ENCODE measurements around the gene SASS6. TPM values are rescaled to one million over a fixed set of nuclear protein-coding genes. Genes with fewer than 3 reads are reported as not detected.

SASS6 gene
- polyA plus RNA-seq, 5 donors, result 5.6 to 13.4 (median 9.7) TPM

DNA sequence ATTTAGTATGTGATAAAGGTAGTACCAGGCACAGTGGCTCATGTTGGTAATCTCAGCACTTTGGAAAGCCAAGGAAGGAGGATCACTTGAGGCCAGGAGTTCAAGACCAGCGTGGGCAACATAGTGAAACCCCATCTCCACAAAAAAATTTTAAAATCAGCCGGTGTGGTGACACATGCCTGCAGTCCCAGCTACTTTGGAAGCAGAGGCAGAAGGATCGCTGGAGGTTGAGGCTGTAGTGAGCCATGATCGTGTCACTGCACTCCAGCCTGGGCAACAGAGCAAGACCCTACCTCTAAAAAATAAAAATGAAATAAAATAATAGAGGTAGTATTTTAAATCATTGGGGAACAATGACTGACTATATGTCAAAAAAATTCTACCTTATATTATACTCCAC, 17.2 kb downstream of the SASS6 start:
- DNase-seq, result no peak

DNA sequence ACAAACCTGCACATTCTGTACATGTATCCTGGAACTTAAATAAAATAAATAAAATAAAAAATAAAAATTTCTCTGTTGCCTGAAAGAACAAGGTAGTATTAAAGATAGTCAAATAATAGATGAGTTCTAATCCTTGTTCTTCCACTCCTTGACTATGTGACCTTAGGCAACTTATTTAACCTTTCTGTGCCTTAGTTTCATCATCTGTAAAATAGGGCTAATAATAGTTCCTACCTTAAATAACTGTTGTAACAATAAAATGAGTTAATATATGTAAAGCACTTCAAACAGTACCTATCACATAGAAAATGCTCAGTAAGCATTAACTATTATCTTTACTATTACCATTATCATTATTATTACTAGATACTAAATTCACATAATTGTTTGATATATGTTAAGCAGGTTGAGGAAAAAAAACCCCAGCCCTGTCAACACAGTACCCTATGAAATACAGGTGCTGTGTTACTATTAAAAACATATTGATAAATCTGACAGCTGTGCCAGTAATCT, 23.1 kb downstream of the SASS6 start:
- no peak for DNase-seq

DNA sequence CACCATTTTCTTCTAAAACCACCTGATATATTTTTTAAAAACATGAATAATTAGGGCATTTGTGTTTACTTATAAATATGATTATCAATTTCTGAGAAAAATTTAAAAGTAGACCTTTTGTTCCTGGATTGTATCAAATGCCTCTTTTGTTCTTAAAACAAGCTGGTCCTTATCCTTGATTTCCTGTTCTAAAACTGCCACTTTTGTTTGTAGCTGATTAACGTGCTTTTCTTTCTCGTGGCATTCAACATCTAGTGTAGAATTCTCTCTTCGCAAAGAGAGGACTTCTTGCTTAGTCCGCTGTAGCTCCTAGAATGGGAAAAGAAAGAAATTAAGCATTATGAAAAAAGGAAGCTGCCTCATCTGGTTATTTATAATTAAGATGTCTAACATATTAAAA, 25.0 kb downstream of the SASS6 start:
- DNase-seq, result no peak

DNA sequence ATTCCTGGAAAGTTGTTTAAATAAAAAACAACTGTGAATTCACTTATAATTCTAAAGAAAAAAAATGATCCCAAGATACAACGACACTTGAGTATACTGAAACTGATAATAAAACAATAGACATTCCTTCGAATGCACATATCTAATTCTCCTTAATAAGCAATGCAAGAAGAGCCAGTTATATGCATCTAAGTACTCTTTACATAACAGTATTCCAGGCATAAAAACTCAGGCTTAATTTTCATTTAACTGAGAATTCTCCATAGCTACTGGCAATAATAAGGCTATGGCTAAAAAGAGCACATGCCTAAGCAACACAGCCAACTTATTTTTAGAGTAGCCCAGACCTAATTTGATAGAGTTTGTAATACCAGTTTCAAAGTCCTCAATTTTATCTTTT, 31.2 kb downstream of the SASS6 start:
- no peak for DNase-seq

DNA sequence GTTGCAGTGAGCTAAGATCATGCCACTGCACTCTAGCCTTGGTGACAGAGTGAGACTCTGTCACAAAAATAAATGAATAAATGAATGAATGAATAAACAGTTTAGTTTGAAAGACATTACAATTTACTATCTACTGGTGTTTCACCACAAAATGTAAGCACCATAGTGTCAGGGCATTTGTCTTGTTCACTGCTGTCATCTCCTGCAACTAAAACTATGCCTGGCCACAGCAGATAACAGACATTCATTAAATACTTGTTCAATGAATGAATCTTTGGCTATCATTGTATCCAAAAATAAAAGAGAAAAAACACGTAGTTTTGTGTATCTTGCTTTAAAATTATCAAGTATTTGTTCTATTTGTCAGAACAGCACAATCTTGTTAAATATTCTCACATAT, 32.5 kb downstream of the SASS6 start:
- DNase-seq, result no peak

DNA sequence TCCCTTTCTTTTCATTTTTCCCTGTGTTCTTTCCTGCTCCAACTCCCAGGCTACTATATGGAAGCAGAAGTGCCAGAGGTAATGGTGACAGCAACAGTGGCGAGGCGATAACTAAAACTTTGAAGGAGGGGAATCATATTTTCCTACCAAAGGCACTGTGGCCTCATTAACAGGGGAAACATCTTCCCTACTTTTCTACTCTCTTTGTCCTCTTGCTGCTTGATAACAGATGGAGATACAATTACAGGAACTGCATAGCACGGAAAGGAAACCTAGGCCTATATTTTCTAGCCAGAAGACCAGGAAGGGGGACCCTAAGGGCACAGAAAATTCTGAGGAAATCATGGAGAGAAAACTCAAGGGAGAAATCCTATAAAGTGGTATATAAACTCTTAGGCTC, 42.3 kb downstream of the SASS6 start:
- DNase-seq, result no peak

DNA sequence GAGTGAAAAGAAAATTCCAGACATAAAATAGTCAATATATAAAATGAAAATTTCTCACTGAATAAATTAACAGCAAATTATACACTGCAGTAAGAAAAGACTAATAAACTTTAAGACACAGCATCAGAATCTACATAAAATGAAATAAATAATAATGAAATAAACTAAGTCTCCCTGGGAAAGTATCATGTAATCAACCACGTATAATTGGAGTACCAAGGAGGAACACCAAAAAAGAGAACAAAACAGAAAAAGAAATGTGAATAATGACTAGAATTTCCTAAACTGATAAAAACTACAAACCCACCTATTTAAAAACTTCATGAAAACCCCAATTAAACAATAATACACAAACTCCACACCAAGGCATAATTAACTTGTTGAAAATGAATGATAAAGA, 43.6 kb downstream of the SASS6 start:
- no peak for DNase-seq

DNA sequence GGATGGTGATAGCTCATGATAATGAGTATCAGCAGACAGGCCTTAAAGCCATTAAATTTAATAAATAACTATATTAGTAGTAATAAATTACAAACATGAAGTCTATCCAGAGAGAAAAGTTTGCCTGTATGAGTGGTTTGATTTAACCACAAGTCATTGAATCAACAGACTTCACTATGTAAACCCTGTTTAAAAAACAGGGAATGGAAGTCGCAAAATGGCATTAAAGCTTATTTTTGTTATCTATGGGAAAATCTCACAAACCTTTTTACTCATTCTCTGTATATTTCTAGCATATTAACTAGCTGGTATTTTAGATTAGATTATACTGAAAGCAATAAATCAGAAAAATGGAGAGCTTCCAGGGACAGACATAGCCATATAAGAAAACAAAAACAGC, 45.3 kb downstream of the SASS6 start:
- no peak for DNase-seq

DNA sequence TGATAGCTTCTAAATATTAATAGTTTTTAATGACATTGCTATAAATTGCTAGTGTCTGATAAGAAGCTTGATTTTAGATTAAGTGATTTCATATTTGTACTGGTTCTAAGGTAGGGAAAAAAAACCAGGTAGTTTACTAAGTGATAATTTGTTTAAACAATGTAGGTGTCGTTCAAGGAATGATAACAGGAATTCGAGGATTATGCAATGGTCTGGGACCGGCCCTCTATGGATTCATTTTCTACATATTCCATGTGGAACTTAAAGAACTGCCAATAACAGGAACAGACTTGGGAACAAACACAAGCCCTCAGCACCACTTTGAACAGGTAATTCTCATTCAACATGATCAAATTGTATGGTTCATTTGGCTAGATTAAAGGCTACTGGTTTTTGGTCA, 52.4 kb downstream of the SASS6 start:
- no peak for DNase-seq

DNA sequence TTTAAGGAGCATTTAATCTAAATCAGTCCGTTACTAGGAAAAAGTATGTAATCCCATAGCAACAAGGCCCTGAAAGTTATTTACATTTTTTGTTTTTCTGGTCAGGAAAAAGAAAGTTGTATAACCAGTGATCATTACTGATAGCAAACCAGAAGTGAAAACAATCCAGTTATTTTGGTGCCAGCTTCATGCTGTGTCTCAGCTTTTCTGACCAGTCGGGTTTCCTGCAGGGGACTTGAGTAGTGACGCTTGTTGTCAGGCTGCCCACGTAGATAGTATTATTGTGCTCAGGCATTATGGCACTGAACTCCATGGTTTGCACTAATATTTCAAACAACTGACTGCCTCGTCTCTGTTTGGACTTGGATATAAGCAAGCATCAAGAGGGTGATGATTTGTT, 55.2 kb downstream of the SASS6 start:
- DNase-seq, result no peak

DNA sequence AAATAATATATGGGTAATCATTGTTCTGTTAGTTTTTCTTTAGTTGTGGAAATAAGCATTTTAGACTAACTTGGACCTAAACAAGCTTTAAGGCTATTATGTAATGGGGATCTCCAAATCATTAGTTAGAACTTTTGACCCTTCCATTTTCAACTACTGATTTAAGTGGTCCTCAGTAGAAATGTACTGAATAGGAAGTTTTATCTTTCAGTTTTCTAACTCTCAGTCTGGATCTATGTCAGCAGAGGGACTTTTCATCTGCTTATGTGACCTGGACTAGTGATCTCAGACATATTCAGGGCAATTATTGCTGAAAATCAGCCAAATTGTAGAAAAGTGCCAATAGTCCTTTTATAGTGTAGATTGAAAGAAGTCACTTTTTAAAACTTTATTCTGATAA, 56.0 kb downstream of the SASS6 start:
- DNase-seq, result no peak

DNA sequence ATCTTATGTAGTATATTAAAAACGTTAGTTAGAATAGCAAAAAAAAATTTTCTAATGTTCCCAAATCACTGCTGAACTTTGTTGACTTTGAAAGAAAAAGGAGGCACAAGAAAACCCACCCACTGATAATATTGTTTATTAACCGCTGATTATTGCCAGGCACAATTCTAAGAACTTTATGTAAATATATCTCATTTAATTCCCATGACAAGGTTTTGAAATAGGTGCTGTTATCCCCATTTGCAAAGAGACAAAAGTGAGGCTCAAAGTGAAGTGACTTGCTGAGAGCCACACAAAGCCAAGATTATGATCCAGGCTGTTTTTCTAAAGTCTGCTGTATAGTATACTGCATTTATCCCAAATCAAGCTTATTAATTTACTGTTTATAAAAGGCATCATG, 56.4 kb downstream of the SASS6 start:
- no peak for DNase-seq

DNA sequence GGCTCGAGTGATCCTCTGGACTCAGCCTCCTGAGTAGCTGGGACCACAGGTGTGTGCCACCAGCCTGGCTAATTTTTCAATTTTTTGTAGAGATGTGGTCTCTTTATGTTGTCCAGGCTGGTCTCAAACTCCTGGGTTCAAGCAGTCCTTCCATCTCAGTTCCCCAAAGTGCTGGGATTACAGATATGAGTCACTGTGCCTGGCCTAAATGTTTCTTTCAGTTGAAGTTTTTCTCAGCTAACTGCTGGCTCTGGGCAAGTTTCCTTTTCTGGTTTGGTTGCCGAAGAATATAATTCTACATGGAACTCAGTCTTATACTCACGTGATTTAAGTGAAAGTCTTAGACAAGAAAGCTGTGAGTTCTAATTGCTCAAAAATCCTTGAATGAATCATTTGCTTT, 57.0 kb downstream of the SASS6 start:
- DNase-seq, result no peak

DNA sequence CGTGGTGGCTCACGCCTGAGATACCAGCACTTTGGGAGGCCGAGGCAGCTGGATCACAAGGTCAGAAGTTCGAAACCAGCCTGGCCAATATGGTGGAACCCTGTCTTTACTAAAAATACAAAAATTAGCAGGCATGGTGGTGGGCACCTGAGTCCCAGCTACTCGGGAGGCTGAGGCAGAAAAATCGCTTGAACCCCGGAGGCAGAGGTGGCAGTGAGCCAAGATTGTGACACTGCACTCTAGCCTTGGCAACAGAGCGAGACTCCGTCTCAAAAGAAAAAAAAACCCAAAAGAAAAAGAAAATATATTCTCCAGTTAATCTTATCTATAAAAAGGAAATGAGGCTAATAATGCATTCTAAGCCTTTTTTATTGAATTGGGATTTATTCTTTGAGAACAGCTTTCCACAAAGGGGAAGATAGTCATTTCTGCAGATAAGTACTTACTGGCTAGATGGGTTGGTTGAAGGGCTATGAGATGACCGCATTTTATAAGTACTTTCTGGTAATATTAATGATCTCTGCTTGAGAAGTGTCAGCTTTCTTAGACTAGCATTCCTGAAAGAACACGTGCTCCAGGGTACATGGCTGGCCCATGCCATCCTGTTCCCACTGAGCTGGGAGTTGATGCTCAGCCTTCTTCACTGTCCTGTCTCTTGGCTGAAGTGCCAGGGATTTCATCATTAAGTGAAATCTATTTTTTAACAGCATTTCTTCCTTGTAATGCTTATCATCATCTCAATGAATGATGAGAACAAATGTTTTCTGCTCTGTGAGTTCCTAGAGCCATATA, 57.9 kb downstream of the SASS6 start:
- DNase-seq, result no peak

DNA sequence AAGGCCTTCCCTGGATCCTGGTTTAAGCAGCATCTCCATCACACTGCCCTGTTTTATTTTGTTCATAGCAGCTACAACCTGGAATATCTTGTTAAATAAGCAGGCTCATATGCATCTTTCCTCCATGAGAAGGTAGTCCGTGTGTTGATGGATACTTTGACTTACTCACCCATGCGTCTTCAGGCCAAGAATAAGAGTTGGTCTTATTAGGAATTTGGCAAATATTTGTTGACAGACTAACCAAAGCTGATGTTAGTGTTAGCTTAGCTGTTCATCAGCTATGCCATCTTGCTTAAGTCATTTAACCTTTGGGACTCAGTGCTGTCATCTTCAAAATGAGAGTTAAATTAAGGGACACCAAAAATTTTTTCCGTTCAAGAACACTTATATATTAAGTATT, 59.2 kb downstream of the SASS6 start:
- no peak for DNase-seq

DNA sequence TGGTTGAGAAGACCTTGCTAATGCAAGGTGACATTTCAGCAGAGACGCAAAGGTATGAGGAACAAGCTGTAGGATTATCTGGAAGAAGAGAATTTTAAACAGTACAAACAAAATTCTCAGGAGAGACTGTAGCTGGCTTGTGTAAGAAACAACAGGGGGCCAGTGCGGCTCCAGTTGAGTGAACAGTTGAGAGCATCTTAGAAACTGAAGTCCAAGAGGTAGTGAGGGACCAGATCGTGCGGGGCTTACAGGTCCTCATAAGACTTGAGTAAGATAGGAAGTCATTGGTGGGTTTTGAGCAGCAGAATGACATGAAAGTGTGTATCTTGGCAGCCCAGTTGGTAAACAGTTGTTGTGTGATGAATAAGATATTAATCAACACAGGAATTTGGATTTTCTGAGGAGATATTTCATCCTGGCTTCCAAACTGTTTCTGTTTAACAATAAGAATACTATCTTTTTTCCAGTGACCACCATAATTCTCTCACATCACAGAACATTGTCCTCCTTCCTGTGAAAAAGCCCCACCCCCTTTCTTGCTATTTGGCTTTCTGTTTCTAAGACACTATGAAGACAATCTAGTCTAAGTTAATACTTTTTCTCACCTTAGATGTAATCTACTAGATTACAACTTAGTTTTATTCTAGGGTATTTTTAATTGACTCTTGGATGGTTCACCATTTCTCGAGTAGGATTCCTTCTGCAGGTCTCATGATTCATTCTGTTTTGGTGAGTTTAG, 62.4 kb downstream of the SASS6 start:
- no peak for DNase-seq

DNA sequence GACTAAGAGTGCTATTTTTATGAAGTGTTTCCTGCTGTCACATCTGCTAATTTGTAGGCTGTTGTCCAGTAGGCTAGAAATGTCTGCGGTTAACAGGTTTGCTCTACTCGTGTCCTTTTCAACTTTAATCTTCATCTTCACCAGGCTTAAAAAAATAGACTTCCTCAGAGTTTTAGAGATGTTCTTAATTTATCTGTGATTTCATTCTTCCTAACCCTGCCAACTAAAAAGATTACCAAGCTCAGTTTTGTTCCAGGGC, 66.8 kb downstream of the SASS6 start:
- DNase-seq, result no peak

DNA sequence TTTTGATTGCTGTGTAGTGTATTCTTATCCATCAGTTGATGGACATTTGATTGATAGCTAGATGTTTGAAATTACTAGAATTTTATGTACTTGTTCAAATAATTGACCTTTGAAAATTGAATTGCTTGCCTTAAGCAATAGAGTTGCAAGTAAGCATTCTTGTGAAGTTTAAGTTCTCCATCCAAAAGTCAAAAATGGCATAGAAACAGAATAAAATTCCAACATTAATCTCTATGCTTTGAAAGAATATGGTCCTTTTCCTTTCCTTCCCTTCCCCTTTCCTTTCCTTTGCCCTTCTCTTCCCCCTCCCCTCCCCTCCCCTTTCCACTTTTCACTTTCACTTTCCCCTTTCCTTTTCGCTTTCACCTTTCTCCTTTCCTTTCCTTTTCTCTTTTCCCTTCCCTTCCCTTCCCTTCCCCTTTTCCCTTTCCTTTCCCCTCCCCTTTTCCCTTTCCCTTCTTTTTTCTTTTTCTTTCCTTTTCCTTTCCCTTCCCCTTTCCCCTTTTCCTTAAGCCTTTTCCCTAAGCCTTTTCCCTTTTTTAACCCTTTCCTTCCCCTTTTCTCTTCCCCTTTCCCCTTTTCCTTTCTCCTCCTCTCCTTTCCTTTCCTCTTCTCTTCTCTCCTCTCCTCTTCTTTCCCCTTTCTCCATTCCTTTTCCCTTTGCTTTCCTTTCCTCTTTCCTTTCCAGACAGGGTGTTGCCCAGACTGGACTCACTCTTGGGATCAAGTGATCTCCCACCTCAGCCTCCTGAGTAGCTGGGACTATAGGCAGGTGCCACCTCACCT, 67.4 kb downstream of the SASS6 start:
- no peak for DNase-seq

DNA sequence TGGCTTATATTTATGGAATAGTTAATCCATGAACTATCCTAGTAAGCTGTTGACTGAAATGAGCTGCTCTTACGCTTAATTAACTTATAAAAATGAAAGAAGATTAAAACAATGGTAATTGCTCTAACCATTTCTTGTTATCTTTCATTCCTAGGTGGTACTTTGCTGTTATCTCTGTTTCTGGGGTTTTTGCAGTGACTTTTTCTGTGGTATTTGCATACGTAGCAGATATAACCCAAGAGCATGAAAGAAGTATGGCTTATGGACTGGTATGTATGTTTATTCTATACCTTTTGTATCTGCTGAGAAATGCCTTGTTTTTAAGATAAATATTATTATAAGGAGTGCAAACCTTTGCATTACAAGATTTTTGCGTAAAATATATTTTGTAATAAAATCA, 71.0 kb downstream of the SASS6 start:
- no peak for DNase-seq

DNA sequence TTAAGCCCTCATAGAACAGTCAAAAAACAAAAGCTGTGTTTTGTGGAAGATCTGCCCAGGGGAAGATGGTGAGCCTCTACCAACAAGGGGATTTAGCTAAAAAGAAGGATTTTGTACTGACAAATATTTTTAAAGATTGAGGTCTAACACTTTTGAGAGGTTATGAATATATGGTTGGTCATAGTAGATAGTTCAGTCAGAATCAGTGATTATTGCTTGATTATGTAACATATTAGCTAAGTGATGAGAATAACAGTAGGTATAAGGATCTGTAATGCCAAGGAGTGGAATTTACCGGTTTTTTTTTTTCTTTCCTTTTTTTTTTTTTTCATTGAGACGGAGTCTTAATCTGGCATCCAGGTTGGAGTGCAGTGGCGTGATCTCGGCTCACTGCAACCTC, 79.0 kb downstream of the SASS6 start:
- no peak for DNase-seq

DNA sequence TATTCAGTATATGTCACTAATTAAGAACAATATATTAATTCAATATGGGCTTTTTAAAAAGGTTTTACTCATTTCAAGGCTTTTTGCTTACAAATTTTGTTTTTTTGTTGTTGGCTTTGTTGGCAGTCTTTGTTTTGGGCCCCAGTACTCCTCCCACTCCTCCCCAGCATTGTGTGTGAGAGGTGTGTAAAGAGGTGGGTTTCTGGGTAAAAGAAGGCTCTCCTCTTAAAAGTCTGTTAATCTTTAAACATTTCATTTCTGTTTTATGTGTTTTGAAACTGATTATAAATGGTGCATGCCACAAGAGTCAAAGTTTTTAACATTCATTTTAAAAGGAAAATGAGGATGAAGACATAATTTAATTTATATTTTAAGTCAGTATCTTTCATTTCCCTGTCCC, 79.6 kb downstream of the SASS6 start:
- no peak for DNase-seq

DNA sequence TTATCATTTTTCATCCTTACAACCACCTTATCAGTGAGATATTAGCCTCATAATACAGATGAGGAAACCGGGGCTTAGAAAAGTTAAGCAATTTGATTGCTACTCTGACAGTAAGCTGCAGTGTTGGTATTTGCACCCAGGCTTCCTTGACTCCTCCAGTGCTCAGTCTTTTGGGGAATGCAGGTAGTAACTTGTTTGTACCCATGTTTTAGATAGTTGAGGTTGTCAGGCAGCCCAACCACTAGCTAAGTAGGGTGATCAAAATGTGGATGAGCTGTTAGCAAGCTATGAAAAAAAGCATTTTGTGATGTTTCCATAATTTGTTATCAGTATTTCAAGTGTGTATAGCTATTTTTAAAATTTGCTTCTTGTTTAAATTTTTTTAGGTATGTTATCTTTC, 80.8 kb downstream of the SASS6 start:
- no peak for DNase-seq

DNA sequence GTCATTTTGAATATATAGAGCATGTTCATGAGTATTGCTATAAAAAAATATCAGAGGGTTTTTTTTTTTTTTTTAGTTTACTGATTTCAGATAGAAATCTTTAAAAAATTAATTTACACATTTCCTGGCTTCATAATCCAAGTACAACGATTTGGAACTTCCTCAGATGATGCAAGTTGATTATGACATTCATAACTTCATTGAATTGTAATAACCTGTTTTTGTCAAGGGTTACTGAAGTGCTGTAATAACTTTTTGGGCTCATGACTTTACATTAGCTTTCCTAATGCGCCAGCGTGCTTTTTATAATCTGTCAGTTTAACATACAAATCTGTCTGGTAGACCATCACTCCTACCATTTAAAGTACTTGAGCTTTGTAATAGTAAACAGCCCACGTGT, 81.3 kb downstream of the SASS6 start:
- DNase-seq, result no peak
